Endothelial cell (in vitro differentiated cells): Measurements from ENCODE around the gene PVALEF. TPM values are rescaled to one million over a fixed set of nuclear protein-coding genes. Genes with fewer than 3 reads are reported as not detected.

ENCODE experiments used
- DNase-seq: peaks from one replicate; pipeline ENCODE4 v3.0.0; 2021; ENCODE audit warnings: low spot score
- H3K27ac Mint-ChIP-seq: one replicate; pipeline ENCODE4 v1.8.0; 2021; ENCODE audit warnings: mixed read lengths, inconsistent platforms; ENCODE audit not compliant: unreplicated experiment
- H3K27me3 Mint-ChIP-seq: one replicate; pipeline ENCODE4 v1.8.0; 2021; ENCODE audit warnings: mild to moderate bottlenecking, moderate library complexity, mixed read lengths, inconsistent platforms; ENCODE audit not compliant: unreplicated experiment
- H3K36me3 Mint-ChIP-seq: one replicate; pipeline ENCODE4 v1.8.0; 2021; ENCODE audit warnings: mild to moderate bottlenecking, low read depth, mixed read lengths, inconsistent platforms; ENCODE audit not compliant: unreplicated experiment
- H3K4me1 Mint-ChIP-seq: one replicate; pipeline ENCODE4 v1.8.0; 2021; ENCODE audit warnings: mild to moderate bottlenecking, mixed read lengths, inconsistent platforms; ENCODE audit not compliant: unreplicated experiment
- H3K4me3 Mint-ChIP-seq: one replicate; pipeline ENCODE4 v1.8.0; 2021; ENCODE audit warnings: mild to moderate bottlenecking, mixed read lengths, inconsistent platforms; ENCODE audit not compliant: unreplicated experiment
- H3K9me3 Mint-ChIP-seq: one replicate; pipeline ENCODE4 v1.8.0; 2021; ENCODE audit warnings: mixed read lengths, inconsistent platforms; ENCODE audit not compliant: unreplicated experiment
- CTCF ChIP-seq: fragments of 200-600 bp; sonication (generic); IDR thresholded peaks from one replicate; pipeline ENCODE4 v1.5.0; 2021; ENCODE audit warnings: antibody characterized with exemption; ENCODE audit not compliant: unreplicated experiment
- total RNA-seq: library from RNA; stranded (reverse); fragmentation: NEBNext Ultra II Directional; extraction: Animal tissue kit (Norgen Biotek cat#: 25700); gene quantifications from one replicate; pipeline ENCODE4 v1.2.1, GENCODE V29; 2021; ENCODE audit not compliant: unreplicated experiment

Gene PVALEF
- total RNA-seq, 1 donor from 2014 or later: not detected

- H3K27ac Mint-ChIP-seq: peak overlapping the region; percentile 74
- no peak overlapping the region for H3K4me3 Mint-ChIP-seq
- H3K9me3 Mint-ChIP-seq: no peaks in the 10 kb centered on the region
- no peak for DNase-seq
- H3K36me3 Mint-ChIP-seq: no peaks in the 10 kb centered on the region
- H3K27me3 Mint-ChIP-seq: peaks cover 4% of the 10 kb centered on the region
- no peak for TF ChIP-seq CTCF
- peaks cover 5% of the 10 kb centered on the region for H3K4me1 Mint-ChIP-seq
Observed at GRCh38 chr17:81197831-81198490, 32.7 kb downstream of the PVALEF start.

GRCh38 chr17:81198826-81199481, 33.6 kb downstream of the PVALEF start:
- Mint-ChIP-seq H3K27me3 (peaks cover 4% of the 10 kb centered on the region), H3K9me3 (no peaks in the 10 kb centered on the region), H3K27ac (no peak overlapping the region), H3K4me3 (no peak overlapping the region), H3K4me1 (peaks cover 5% of the 10 kb centered on the region), H3K36me3 (no peaks in the 10 kb centered on the region)
- no peak for DNase-seq
- TF ChIP-seq CTCF: no peak

DNA sequence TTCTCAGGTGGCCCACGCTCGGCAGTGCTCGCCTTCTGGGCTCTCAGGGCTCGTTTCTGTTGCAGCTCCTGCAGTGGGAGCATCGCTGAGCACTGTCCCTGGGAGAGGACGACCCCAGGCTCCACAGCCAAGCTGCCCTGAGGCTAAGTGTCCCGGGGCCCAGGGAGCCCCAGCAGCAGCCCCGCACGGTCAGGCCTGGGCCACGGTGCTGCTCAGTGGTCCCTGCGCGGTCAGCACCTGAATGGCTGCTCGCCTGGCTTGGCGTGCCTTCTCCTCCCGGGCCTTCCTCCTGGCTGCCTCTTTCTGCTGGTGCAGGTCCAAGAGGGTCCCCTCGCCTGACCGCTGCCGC, 34.1 kb downstream of the PVALEF start:
- Mint-ChIP-seq H3K27ac (no peak overlapping the region), H3K36me3 (no peaks in the 10 kb centered on the region), H3K27me3 (peaks cover 4% of the 10 kb centered on the region), H3K9me3 (no peaks in the 10 kb centered on the region), H3K4me3 (no peak overlapping the region), H3K4me1 (peaks cover 5% of the 10 kb centered on the region)
- no peak for TF ChIP-seq CTCF
- no peak for DNase-seq

DNA sequence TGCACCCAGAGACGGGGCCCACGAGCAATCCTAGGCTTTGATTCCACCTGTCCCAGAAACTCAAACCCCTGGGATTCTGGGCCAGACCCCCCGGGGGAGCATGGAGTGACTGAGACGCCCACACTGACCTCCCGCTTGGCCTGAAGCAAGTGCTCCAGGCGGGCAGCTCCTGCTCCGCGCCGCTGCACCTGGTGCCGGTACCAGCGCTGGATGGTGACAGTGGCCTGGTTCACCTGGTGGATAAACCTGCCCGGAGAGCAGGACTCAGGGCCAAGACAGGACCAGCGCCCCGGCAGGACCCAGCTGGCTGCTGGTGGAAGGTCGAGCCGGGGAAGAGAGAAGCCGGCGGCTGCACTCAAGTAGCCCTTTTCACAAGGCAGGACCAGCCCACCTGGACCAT, 34.9 kb downstream of the PVALEF start:
- H3K4me1 Mint-ChIP-seq: peaks cover 5% of the 10 kb centered on the region
- no peaks in the 10 kb centered on the region for H3K9me3 Mint-ChIP-seq
- no peak for DNase-seq
- H3K4me3 Mint-ChIP-seq: no peak overlapping the region
- H3K27ac Mint-ChIP-seq: no peak overlapping the region
- no peak for TF ChIP-seq CTCF
- no peaks in the 10 kb centered on the region for H3K36me3 Mint-ChIP-seq
- peaks cover 2% of the 10 kb centered on the region for H3K27me3 Mint-ChIP-seq

GRCh38 chr17:81200695-81201580, 35.6 kb downstream of the PVALEF start:
- Mint-ChIP-seq H3K36me3 (no peaks in the 10 kb centered on the region), H3K9me3 (no peaks in the 10 kb centered on the region), H3K4me3 (no peak overlapping the region), H3K27me3 (peaks cover 2% of the 10 kb centered on the region), H3K27ac (peak overlapping the region; percentile 68), H3K4me1 (peaks cover 5% of the 10 kb centered on the region)
- TF ChIP-seq CTCF: peak; percentile 66
- DNase-seq: peak; percentile 71
